MG63 (cell line): ENCODE results near the gene TP53RK. TPM values are rescaled to one million over a fixed set of nuclear protein-coding genes. Genes with fewer than 3 reads are reported as not detected.

ENCODE experiments used
- DNase-seq: peaks from one replicate; pipeline ENCODE4 v3.0.0-alpha.2; 2020
- H3K27me3 ChIP-seq: fragments of 250-450 bp; sonication (Bioruptor Pico); 2 replicates; pipeline ENCODE4 v1.5.1; 2020; ENCODE audit warnings: mild to moderate bottlenecking, moderate library complexity
- H3K36me3 ChIP-seq: fragments of 250-450 bp; sonication (Bioruptor Pico); 2 replicates; pipeline ENCODE4 v1.5.1; 2020; ENCODE audit warnings: mild to moderate bottlenecking, moderate library complexity
- H3K4me3 ChIP-seq: fragments of 250-450 bp; sonication (Bioruptor Pico); 2 replicates; pipeline ENCODE4 v1.5.1; 2020; ENCODE audit warnings: mild to moderate bottlenecking, moderate library complexity
- H3K9me3 ChIP-seq: fragments of 250-450 bp; sonication (Bioruptor Pico); 2 replicates; pipeline ENCODE4 v1.5.1; 2020; ENCODE audit warnings: mild to moderate bottlenecking, moderate library complexity
- total RNA-seq: library from RNA; depleted of rRNA; stranded (reverse); fragments of >200 nt; shearing (Covaris generic); gene quantifications from 2 replicates; pipeline ENCODE4 v1.2.3, GENCODE V29; 2014; ENCODE audit warnings: low replicate concordance

The TP53RK gene
- total RNA-seq, 1 experiment from 2014 or later, result 30.4 TPM

GRCh38 chr20:46652699-46653098 lies 36.5 kb downstream of the TP53RK start:
- no peaks in the 10 kb centered on the region for H3K36me3 ChIP-seq
- DNase-seq, result no peak
- H3K4me3 ChIP-seq, result no peak overlapping the region
- H3K27me3 ChIP-seq, result peaks cover 18% of the 10 kb centered on the region
- H3K9me3 ChIP-seq, result no peaks in the 10 kb centered on the region

- Histone ChIP-seq H3K27me3 (peaks cover 21% of the 10 kb centered on the region), H3K4me3 (no peak within 1 kb of the TSS), H3K9me3 (no peaks in the 10 kb centered on the region), H3K36me3 (no peaks in the 10 kb centered on the region)
- DNase-seq, result no peak
These were observed 37.9 kb downstream of the TP53RK start, which contains the start of gene SLC13A3 for GRCh38 chr20:46651091-46651962. TSS of gene SLC13A3 (minus strand) at chr20:46651459. CDS start at chr20:46651421, 38 bp downstream.

GRCh38 chr20:46650575-46651090 lies 38.6 kb downstream of the TP53RK start:
- DNase-seq, result no peak
- peaks cover 21% of the 10 kb centered on the region for H3K27me3 ChIP-seq
- H3K9me3 ChIP-seq, result no peaks in the 10 kb centered on the region
- H3K4me3 ChIP-seq, result no peak overlapping the region
- H3K36me3 ChIP-seq, result no peaks in the 10 kb centered on the region

GRCh38 chr20:46649965-46650542 lies 39.2 kb downstream of the TP53RK start:
- Histone ChIP-seq H3K27me3 (peaks cover 21% of the 10 kb centered on the region), H3K9me3 (no peaks in the 10 kb centered on the region), H3K36me3 (no peaks in the 10 kb centered on the region), H3K4me3 (no peak overlapping the region)
- DNase-seq, result no peak

GRCh38 chr20:46649650-46649949 lies 39.6 kb downstream of the TP53RK start:
- peaks cover 21% of the 10 kb centered on the region for H3K27me3 ChIP-seq
- no peaks in the 10 kb centered on the region for H3K9me3 ChIP-seq
- H3K36me3 ChIP-seq, result no peaks in the 10 kb centered on the region
- DNase-seq, result no peak
- H3K4me3 ChIP-seq, result no peak overlapping the region

DNA sequence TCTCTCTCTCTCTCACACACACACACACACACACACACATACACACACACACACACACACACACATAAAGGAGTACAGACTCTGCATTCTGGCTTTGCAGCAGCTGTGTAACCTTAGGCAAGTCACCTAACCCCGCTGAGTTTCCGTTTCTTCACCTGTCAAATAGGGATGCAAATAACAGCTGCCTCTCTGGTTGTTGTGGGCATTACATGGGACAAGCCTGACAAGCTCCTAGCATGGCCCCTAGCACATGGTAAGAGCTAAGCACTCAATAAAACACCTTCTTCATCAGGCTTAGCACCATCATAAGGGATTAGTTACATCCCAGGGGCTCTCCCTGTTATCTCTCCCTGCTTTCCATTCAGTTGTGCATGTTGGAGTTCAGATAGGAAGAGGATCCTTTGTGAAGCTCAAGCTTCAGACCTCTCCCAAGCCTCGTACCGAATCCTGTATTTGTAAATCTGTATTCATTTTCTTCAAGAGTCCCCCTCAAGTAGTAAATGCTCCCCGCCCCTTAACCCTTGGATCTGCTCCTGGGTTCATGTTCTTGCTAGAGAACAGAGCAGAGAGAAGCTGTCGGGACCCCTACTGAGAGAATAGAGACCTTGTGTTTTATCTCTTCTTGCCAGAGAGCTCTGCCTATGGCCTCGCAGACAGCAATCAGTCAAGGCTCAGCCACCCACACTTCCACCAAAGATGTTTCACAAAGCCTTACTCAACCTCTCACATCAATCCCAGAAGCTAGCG lies 40.2 kb downstream of the TP53RK start:
- peaks cover 21% of the 10 kb centered on the region for H3K27me3 ChIP-seq
- no peak for DNase-seq
- no peaks in the 10 kb centered on the region for H3K9me3 ChIP-seq
- no peaks in the 10 kb centered on the region for H3K36me3 ChIP-seq
- H3K4me3 ChIP-seq, result no peak overlapping the region

GRCh38 chr20:46647469-46647868 lies 41.8 kb downstream of the TP53RK start:
- no peak overlapping the region for H3K4me3 ChIP-seq
- H3K9me3 ChIP-seq, result no peaks in the 10 kb centered on the region
- H3K27me3 ChIP-seq, result peaks cover 21% of the 10 kb centered on the region
- H3K36me3 ChIP-seq, result no peaks in the 10 kb centered on the region
- DNase-seq, result no peak

GRCh38 chr20:46646659-46647380 lies 42.4 kb downstream of the TP53RK start:
- Histone ChIP-seq H3K36me3 (no peaks in the 10 kb centered on the region), H3K9me3 (no peaks in the 10 kb centered on the region), H3K4me3 (no peak overlapping the region), H3K27me3 (peaks cover 20% of the 10 kb centered on the region)
- DNase-seq, result no peak

GRCh38 chr20:46646122-46646521 lies 43.1 kb downstream of the TP53RK start:
- peaks cover 15% of the 10 kb centered on the region for H3K27me3 ChIP-seq
- H3K36me3 ChIP-seq, result no peaks in the 10 kb centered on the region
- H3K4me3 ChIP-seq, result no peak overlapping the region
- H3K9me3 ChIP-seq, result no peaks in the 10 kb centered on the region
- no peak for DNase-seq

DNA sequence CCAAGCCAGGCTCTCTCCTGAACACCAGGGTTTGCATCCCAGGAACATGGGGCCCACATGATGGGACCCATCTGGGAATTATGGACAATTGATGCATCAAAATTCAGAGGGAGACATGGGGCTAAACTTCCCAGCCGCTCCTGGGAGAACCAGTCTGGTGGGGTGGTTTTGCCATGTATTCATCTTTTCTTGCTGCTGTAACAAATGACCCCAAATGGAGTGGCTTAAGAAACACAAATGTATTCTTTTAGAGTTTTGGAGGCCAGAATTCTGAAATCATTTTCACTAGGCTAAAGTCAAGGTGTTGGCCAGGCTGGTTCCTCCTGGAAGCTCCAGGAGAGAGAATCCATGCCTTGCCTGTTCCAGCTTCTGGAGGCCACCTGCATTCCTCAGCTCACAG lies 44.5 kb downstream of the TP53RK start:
- H3K9me3 ChIP-seq, result no peaks in the 10 kb centered on the region
- H3K36me3 ChIP-seq, result no peaks in the 10 kb centered on the region
- H3K27me3 ChIP-seq, result 0 out of 2 replicates have a peak, but pooled peaks cover 5% of the 10 kb centered on the region
- DNase-seq, result no peak
- no peak overlapping the region for H3K4me3 ChIP-seq

- Histone ChIP-seq H3K36me3 (no peaks in the 10 kb centered on the region), H3K4me3 (no peak overlapping the region), H3K9me3 (no peaks in the 10 kb centered on the region), H3K27me3 (0 out of 2 replicates have a peak, but pooled peaks cover 5% of the 10 kb centered on the region)
- DNase-seq, result no peak
These were observed 45.1 kb downstream of the TP53RK start for GRCh38 chr20:46644160-46644559.

DNA sequence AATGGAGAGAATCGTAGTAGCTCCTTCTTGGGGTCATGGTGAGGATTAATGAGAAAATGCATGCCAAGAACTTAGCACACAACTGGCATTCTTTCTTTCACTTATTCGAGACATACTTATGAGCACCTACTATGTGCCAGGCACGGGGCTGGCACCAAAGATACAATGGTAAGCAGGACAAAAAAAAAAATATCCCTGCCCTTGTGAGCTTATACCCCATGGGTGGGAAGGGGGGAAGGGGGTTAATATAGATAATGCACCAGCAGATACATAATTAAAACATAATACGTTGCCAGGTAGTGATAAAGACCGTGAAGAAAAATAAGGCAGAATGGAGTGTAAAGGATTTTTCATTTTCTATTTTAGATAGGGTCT lies 46.3 kb downstream of the TP53RK start:
- DNase-seq, result no peak
- Histone ChIP-seq H3K4me3 (no peak overlapping the region), H3K9me3 (no peaks in the 10 kb centered on the region)

GRCh38 chr20:46642265-46642968 lies 46.8 kb downstream of the TP53RK start:
- no peaks in the 10 kb centered on the region for H3K36me3 ChIP-seq
- 0 out of 2 replicates have a peak, but pooled peaks cover under 1% of the 10 kb centered on the region for H3K27me3 ChIP-seq
- no peak overlapping the region for H3K4me3 ChIP-seq
- DNase-seq, result no peak
- H3K9me3 ChIP-seq, result no peaks in the 10 kb centered on the region

More for the DNA sequence above, 46.3 kb downstream of the TP53RK start:
- Histone ChIP-seq H3K27me3 (0 out of 2 replicates have a peak, but pooled peaks cover 5% of the 10 kb centered on the region), H3K36me3 (no peaks in the 10 kb centered on the region)

GRCh38 chr20:46641424-46641823 lies 47.8 kb downstream of the TP53RK start:
- Histone ChIP-seq H3K36me3 (no peaks in the 10 kb centered on the region), H3K4me3 (no peak overlapping the region), H3K27me3 (no peaks in the 10 kb centered on the region), H3K9me3 (no peaks in the 10 kb centered on the region)
- DNase-seq, result no peak

DNA sequence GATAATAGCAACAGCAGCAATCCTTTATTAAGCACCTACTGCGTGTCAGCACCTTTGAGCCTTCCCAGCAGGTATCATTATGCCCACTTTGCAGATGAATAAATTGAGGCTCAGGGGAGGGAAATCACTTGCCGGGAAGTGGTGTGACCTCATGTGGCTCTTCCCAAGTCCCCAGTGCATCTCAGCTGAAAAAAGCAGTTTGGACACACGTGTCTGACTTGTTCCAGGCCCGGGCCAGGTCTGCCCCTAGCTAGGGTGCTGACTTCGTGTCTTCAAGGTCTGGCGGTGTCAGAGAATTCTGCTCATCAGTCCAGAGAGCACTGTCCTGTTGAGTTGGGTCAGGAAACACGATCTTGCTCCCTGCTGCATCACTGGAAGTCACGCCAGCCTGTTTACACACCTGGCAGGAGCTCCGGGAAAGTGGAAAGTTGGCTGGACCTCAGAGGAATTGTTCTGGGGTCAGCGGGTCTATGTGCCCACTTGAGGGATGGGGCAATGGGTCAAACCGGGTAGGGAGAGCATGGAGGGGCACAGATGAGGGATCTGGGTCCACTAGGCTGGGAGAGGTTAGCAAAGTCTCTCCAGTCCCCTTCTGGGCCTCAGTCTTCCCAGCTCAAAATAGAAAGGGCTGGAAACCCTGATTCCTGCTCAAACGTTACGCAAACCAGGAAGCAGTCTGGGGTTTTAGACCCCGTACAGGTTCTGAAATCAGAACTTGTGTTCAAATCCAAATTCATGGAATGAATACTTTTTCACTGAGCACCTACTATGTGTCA lies 48.5 kb downstream of the TP53RK start:
- no peaks in the 10 kb centered on the region for H3K27me3 ChIP-seq
- no peaks in the 10 kb centered on the region for H3K9me3 ChIP-seq
- no peak overlapping the region for H3K4me3 ChIP-seq
- no peaks in the 10 kb centered on the region for H3K36me3 ChIP-seq
- no peak for DNase-seq
